ENCODE results near the gene MCM9.

MCM9 gene

GRCh38 chr6:118934461-118935330 lies at the start of gene MCM9 (continued):
- 0 out of 2 replicates have a peak, but pooled peaks have one; percentile 24 for TF ChIP-seq ZNF623 (tag by site-specific recombination; IDR thresholded peaks at IDR 0.05)
- TF ChIP-seq, protein P1, sequence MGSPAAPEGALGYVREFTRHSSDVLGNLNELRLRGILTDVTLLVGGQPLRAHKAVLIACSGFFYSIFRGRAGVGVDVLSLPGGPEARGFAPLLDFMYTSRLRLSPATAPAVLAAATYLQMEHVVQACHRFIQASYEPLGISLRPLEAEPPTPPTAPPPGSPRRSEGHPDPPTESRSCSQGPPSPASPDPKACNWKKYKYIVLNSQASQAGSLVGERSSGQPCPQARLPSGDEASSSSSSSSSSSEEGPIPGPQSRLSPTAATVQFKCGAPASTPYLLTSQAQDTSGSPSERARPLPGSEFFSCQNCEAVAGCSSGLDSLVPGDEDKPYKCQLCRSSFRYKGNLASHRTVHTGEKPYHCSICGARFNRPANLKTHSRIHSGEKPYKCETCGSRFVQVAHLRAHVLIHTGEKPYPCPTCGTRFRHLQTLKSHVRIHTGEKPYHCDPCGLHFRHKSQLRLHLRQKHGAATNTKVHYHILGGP (tag by site-specific recombination; IDR thresholded peaks at IDR 0.05): no peak
- TF ChIP-seq ZNF341 (tag by site-specific recombination; IDR thresholded peaks at IDR 0.05; ENCODE audit: low read depth): peak; percentile 55; the same call in 1 of the 2 replicates
- TF ChIP-seq ZNF324 (tag by site-specific recombination; IDR thresholded peaks at IDR 0.05): peak; percentile 46; the same call in 1 of the 2 replicates
- TF ChIP-seq, protein P2, sequence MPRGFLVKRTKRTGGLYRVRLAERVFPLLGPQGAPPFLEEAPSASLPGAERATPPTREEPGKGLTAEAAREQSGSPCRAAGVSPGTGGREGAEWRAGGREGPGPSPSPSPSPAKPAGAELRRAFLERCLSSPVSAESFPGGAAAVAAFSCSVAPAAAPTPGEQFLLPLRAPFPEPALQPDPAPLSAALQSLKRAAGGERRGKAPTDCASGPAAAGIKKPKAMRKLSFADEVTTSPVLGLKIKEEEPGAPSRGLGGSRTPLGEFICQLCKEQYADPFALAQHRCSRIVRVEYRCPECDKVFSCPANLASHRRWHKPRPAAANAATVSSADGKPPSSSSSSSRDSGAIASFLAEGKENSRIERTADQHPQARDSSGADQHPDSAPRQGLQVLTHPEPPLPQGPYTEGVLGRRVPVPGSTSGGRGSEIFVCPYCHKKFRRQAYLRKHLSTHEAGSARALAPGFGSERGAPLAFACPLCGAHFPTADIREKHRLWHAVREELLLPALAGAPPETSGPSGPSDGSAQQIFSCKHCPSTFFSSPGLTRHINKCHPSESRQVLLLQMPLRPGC (tag by site-specific recombination; IDR thresholded peaks at IDR 0.05): no peak
- no peak for TF ChIP-seq ZBTB48 (tag by site-specific recombination; IDR thresholded peaks at IDR 0.05)
- TF ChIP-seq ZNF76 (tag by site-specific recombination; IDR thresholded peaks at IDR 0.05; ENCODE audit: borderline replicate concordance, low read depth): no peak; the same call in 1 of the 2 replicates
- no peak for TF ChIP-seq ZNF701 (tag by site-specific recombination; IDR thresholded peaks at IDR 0.05)
- TF ChIP-seq, protein P3, sequence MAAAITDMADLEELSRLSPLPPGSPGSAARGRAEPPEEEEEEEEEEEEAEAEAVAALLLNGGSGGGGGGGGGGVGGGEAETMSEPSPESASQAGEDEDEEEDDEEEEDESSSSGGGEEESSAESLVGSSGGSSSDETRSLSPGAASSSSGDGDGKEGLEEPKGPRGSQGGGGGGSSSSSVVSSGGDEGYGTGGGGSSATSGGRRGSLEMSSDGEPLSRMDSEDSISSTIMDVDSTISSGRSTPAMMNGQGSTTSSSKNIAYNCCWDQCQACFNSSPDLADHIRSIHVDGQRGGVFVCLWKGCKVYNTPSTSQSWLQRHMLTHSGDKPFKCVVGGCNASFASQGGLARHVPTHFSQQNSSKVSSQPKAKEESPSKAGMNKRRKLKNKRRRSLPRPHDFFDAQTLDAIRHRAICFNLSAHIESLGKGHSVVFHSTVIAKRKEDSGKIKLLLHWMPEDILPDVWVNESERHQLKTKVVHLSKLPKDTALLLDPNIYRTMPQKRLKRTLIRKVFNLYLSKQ (tag by site-specific recombination; IDR thresholded peaks at IDR 0.05; ENCODE audit: borderline replicate concordance): no peak
- TF ChIP-seq ZIC2 (tag by site-specific recombination; IDR thresholded peaks at IDR 0.05): no peak
- TF ChIP-seq ZNF610 (tag by site-specific recombination; IDR thresholded peaks at IDR 0.05; ENCODE audit: borderline replicate concordance): 0 out of 2 replicates have a peak, but pooled peaks have one; percentile 22
- TF ChIP-seq GLIS2 (tag by site-specific recombination; IDR thresholded peaks at IDR 0.05): peak; percentile 10; the same call in 1 of the 2 replicates
- TF ChIP-seq ZNF624 (tag by site-specific recombination; IDR thresholded peaks at IDR 0.05): no peak
- no peak for TF ChIP-seq ZNF621 (tag by site-specific recombination; IDR thresholded peaks at IDR 0.05)
- no peak for TF ChIP-seq ZNF830 (tag by site-specific recombination; IDR thresholded peaks at IDR 0.05; ENCODE audit: low read depth)
- peak; percentile 37; the same call in 1 of the 2 replicates for TF ChIP-seq ZBTB8A (tag by site-specific recombination; IDR thresholded peaks at IDR 0.05)
- TF ChIP-seq ZNF629 (tag by site-specific recombination; IDR thresholded peaks at IDR 0.05): peak; percentile 28; the same call in 1 of the 2 replicates
- TF ChIP-seq ZFHX2 (tag by site-specific recombination; conservative IDR thresholded peaks at IDR 0.05): peak; percentile 61
- TF ChIP-seq KLF7 (tag by site-specific recombination; IDR thresholded peaks at IDR 0.05; ENCODE audit: borderline replicate concordance): peak; percentile 24; the same call in 1 of the 2 replicates
- no peak for TF ChIP-seq ZFP3 (tag by site-specific recombination; IDR thresholded peaks at IDR 0.05; ENCODE audit: low read depth)
- 0 out of 2 replicates have a peak, but pooled peaks have one; percentile 24 for TF ChIP-seq ZNF692 (tag by site-specific recombination; IDR thresholded peaks at IDR 0.05)
- no peak for TF ChIP-seq SCRT1 (tag by site-specific recombination; IDR thresholded peaks at IDR 0.05; ENCODE audit: borderline replicate concordance)
- TF ChIP-seq, protein P4, sequence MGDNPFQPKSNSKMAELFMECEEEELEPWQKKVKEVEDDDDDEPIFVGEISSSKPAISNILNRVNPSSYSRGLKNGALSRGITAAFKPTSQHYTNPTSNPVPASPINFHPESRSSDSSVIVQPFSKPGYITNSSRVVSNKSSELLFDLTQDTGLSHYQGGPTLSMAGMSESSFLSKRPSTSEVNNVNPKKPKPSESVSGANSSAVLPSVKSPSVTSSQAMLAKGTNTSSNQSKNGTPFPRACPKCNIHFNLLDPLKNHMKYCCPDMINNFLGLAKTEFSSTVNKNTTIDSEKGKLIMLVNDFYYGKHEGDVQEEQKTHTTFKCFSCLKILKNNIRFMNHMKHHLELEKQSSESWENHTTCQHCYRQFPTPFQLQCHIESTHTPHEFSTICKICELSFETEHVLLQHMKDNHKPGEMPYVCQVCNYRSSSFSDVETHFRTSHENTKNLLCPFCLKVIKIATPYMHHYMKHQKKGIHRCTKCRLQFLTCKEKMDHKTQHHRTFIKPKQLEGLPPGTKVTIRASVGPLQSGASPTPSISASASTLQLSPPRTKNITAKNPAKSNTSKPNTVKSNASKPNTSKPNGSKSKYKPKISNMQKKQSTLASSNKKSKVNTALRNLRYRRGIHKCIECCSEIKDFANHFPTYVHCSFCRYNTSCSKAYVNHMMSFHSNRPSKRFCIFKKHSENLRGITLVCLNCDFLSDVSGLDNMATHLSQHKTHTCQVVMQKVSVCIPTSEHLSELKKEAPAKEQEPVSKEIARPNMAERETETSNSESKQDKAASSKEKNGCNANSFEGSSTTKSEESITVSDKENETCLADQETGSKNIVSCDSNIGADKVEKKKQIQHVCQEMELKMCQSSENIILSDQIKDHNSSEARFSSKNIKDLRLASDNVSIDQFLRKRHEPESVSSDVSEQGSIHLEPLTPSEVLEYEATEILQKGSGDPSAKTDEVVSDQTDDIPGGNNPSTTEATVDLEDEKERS (tag by site-specific recombination; IDR thresholded peaks at IDR 0.05): no peak
- TF ChIP-seq KLF16 (tag by site-specific recombination; IDR thresholded peaks at IDR 0.05): peak; percentile 58; the same call in 1 of the 2 replicates
- no peak for TF ChIP-seq ZNF585B (tag by site-specific recombination; IDR thresholded peaks at IDR 0.05)
- TF ChIP-seq ZNF785 (tag by site-specific recombination; IDR thresholded peaks at IDR 0.05): no peak
- no peak for TF ChIP-seq ZNF138 (tag by site-specific recombination; IDR thresholded peaks at IDR 0.05; ENCODE audit: borderline replicate concordance)
- TF ChIP-seq KLF8 (tag by site-specific recombination; IDR thresholded peaks at IDR 0.05): peak; percentile 62; the same call in 1 of the 2 replicates
- no peak for TF ChIP-seq ZNF211 (tag by site-specific recombination; IDR thresholded peaks at IDR 0.05; ENCODE audit: low read depth)
- TF ChIP-seq ZNF114 (tag by site-specific recombination; IDR thresholded peaks at IDR 0.05): no peak
